ENCODE data around the gene IL36G.

The IL36G gene

DNA sequence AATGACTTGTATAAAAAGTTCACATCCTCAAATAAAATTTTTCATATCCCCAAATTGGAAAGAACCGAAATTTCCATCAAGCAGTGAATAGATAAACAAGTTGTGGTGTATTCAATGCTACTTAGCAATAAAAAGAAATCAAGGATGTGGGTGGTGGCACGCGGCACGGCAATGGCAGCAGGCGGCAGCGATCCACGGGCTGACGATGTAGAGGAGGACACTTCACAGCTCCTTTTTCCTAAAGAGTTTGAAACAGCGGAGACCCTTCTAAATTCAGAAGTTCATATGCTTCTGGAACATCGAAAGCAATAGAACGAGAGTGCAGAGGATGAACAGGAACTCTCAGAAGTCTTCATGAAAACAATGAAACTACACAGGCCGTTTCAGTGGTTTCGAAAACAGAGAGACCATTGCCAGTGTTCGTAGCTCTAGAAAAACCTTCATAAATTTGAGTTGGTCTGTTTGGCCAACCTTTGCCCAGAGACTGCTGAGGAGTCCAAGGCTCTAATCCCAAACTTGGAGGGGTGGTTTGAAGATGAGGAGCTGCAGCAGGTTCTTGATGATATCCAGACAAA is 17.6 kb downstream of the IL36G start:
- TF ChIP-seq POLR2AphosphoS5 (IDR thresholded peaks at IDR 0.05; ENCODE audit: low read depth, low read length): no peak
- TF ChIP-seq SIN3A (IDR thresholded peaks at IDR 0.05; ENCODE audit: borderline replicate concordance, insufficient read depth, low read length): no peak
- TF ChIP-seq, protein P1, sequence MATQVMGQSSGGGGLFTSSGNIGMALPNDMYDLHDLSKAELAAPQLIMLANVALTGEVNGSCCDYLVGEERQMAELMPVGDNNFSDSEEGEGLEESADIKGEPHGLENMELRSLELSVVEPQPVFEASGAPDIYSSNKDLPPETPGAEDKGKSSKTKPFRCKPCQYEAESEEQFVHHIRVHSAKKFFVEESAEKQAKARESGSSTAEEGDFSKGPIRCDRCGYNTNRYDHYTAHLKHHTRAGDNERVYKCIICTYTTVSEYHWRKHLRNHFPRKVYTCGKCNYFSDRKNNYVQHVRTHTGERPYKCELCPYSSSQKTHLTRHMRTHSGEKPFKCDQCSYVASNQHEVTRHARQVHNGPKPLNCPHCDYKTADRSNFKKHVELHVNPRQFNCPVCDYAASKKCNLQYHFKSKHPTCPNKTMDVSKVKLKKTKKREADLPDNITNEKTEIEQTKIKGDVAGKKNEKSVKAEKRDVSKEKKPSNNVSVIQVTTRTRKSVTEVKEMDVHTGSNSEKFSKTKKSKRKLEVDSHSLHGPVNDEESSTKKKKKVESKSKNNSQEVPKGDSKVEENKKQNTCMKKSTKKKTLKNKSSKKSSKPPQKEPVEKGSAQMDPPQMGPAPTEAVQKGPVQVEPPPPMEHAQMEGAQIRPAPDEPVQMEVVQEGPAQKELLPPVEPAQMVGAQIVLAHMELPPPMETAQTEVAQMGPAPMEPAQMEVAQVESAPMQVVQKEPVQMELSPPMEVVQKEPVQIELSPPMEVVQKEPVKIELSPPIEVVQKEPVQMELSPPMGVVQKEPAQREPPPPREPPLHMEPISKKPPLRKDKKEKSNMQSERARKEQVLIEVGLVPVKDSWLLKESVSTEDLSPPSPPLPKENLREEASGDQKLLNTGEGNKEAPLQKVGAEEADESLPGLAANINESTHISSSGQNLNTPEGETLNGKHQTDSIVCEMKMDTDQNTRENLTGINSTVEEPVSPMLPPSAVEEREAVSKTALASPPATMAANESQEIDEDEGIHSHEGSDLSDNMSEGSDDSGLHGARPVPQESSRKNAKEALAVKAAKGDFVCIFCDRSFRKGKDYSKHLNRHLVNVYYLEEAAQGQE (IDR thresholded peaks at IDR 0.05; ENCODE audit: insufficient read depth in 1 of 2, low read depth in 2 of 2, low read length in 2 of 2): no peak
- TF ChIP-seq FOXP2 (optimal IDR thresholded peaks at IDR 0.05; ENCODE audit: borderline replicate concordance, extremely low read depth, extremely low read length, insufficient read depth): no peak
- TF ChIP-seq TAF1 (IDR thresholded peaks at IDR 0.05; ENCODE audit: borderline replicate concordance, insufficient read depth, low read length): no peak

DNA sequence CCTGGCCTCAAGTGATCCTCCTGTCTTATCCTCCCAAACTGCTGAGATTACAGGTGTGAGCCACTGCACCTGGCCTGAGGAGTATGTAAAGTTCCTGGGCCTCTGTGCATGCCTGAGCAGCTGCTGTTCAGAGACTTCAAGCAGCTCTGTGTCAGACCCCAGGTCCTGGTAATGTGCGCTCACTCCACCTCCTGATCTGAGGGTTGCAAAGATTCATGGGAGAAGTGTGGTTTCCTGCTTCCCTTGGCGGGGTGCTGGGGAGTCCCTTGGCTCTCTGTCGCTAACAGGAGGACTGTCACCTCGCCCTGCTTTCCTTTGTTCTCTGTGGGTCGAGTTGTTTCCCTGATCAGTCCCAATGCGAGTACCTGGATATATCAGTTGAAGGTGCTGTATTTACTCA is 18.8 kb downstream of the IL36G start:
- TF ChIP-seq SIN3A (IDR thresholded peaks at IDR 0.05; ENCODE audit: borderline replicate concordance, insufficient read depth, low read length) (no peak), FOXP2 (optimal IDR thresholded peaks at IDR 0.05; ENCODE audit: borderline replicate concordance, extremely low read depth, extremely low read length, insufficient read depth) (no peak), TAF1 (IDR thresholded peaks at IDR 0.05; ENCODE audit: borderline replicate concordance, insufficient read depth, low read length) (no peak)

DNA sequence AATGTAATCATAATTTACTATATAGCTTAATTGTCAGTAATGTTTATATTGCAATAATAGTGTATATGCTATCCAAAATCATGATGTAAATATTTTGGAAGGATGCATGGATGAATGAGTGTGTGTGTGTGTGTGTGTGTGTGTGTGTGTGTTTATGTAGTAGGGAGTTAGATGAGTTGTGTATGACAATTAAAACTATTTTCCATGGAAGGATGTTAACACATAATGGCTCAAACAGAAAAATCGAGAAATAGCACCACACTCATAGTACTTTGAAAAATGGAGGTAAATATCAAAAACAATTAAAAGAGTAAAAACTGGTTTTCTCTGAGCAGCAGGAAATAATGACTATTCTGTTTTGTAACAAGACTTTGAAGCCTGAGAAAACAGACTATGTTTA is 19.3 kb downstream of the IL36G start:
- TF ChIP-seq FOXP2 (optimal IDR thresholded peaks at IDR 0.05; ENCODE audit: borderline replicate concordance, extremely low read depth, extremely low read length, insufficient read depth): no peak
- TF ChIP-seq SIN3A (IDR thresholded peaks at IDR 0.05; ENCODE audit: borderline replicate concordance, insufficient read depth, low read length): no peak
- TF ChIP-seq POLR2AphosphoS5 (IDR thresholded peaks at IDR 0.05; ENCODE audit: low read depth, low read length): no peak
- no peak for TF ChIP-seq TAF1 (IDR thresholded peaks at IDR 0.05; ENCODE audit: borderline replicate concordance, insufficient read depth, low read length)
- TF ChIP-seq, protein P1 (IDR thresholded peaks at IDR 0.05; ENCODE audit: insufficient read depth in 1 of 2, low read depth in 2 of 2, low read length in 2 of 2): no peak

DNA sequence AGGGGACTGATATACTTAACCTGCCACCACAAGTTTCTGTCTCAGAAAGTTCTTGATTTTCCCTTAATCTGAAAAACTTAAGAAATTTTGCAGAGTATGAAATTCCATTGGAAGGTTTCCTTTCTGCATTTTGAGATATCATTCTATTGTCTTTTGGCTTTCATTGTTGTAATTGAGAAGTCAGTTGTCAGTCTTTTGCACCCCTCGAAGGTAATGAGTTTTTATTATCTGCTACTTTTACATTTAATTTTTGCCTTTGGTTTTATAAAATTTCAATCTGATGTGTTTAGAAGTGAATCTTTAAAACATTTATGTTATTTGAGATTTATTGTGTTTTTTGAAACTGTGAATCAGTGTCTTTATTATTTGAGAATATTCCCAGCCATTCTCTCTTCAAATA is 22.6 kb downstream of the IL36G start:
- TF ChIP-seq SIN3A (IDR thresholded peaks at IDR 0.05; ENCODE audit: borderline replicate concordance, insufficient read depth, low read length): no peak
- no peak for TF ChIP-seq TAF1 (IDR thresholded peaks at IDR 0.05; ENCODE audit: borderline replicate concordance, insufficient read depth, low read length)
- TF ChIP-seq, protein P1 (IDR thresholded peaks at IDR 0.05; ENCODE audit: insufficient read depth in 1 of 2, low read depth in 2 of 2, low read length in 2 of 2): no peak
- no peak for TF ChIP-seq FOXP2 (optimal IDR thresholded peaks at IDR 0.05; ENCODE audit: borderline replicate concordance, extremely low read depth, extremely low read length, insufficient read depth)
- no peak for TF ChIP-seq POLR2AphosphoS5 (IDR thresholded peaks at IDR 0.05; ENCODE audit: low read depth, low read length)

DNA sequence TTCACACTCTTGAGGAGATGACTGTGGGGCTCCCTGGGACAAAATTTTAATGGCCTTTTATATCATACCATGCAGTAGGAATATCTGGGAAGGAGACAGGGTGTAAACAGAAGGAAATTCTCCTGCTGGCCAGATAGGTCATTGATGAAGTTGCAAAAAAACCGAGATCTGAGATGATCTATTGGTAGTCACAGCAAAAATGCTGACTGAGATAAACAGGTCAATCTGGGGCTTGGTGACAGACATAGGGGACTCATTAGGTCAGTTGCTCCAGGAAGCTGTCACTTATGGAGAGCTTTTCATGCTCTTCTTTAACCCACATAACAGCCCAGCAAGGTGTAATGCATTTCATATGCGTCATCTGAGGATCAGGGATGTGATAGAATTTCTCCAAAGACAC is 24.9 kb downstream of the IL36G start:
- TF ChIP-seq POLR2AphosphoS5 (IDR thresholded peaks at IDR 0.05; ENCODE audit: low read depth, low read length): no peak
- no peak for TF ChIP-seq SIN3A (IDR thresholded peaks at IDR 0.05; ENCODE audit: borderline replicate concordance, insufficient read depth, low read length)
- TF ChIP-seq FOXP2 (optimal IDR thresholded peaks at IDR 0.05; ENCODE audit: borderline replicate concordance, extremely low read depth, extremely low read length, insufficient read depth): no peak
- no peak for TF ChIP-seq TAF1 (IDR thresholded peaks at IDR 0.05; ENCODE audit: borderline replicate concordance, insufficient read depth, low read length)
- TF ChIP-seq, protein P1 (IDR thresholded peaks at IDR 0.05; ENCODE audit: insufficient read depth in 1 of 2, low read depth in 2 of 2, low read length in 2 of 2): no peak

Data from PFSK-1 (cell line).